ENCODE measurements around the gene YAE1. TPM values are rescaled to one million over a fixed set of nuclear protein-coding genes. Genes with fewer than 3 reads are reported as not detected.

The YAE1 gene
- total RNA-seq, 1 donor from 2014 or later: 42.5 TPM

DNA sequence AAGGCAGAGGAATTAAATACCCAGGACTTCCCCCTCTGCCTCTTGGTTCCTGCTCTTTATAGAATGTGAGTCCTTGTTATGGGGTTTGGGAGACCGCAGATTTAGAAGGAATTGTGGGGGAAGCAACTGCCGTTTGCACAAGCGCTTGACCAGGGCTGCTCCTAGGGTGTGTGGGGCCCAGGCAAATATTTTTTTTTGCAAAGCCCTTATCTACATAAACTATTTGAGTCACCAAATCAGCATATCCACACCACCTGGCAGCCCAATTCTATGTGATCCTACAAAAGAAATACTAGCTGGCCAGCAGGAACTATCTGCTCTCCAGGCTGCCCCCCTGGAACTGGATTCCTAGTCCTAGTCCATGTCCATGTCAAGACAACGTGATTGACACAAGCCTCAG lies 33.4 kb upstream of the YAE1 start:
- Mint-ChIP-seq H3K4me3 (no peak overlapping the region), H3K36me3 (ENCODE audit: low read depth) (no peaks in the 10 kb centered on the region)
- TF ChIP-seq, protein P1, sequence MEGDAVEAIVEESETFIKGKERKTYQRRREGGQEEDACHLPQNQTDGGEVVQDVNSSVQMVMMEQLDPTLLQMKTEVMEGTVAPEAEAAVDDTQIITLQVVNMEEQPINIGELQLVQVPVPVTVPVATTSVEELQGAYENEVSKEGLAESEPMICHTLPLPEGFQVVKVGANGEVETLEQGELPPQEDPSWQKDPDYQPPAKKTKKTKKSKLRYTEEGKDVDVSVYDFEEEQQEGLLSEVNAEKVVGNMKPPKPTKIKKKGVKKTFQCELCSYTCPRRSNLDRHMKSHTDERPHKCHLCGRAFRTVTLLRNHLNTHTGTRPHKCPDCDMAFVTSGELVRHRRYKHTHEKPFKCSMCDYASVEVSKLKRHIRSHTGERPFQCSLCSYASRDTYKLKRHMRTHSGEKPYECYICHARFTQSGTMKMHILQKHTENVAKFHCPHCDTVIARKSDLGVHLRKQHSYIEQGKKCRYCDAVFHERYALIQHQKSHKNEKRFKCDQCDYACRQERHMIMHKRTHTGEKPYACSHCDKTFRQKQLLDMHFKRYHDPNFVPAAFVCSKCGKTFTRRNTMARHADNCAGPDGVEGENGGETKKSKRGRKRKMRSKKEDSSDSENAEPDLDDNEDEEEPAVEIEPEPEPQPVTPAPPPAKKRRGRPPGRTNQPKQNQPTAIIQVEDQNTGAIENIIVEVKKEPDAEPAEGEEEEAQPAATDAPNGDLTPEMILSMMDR (conservative IDR thresholded peaks at IDR 0.05): no peak

GRCh38 chr7:39534599-39534998 lies 31.6 kb upstream of the YAE1 start:
- Mint-ChIP-seq H3K4me1 (peaks cover 21% of the 10 kb centered on the region), H3K9me3 (no peaks in the 10 kb centered on the region), H3K4me3 (no peak overlapping the region), H3K27me3 (ENCODE audit: low read depth) (no peaks in the 10 kb centered on the region), H3K27ac (ENCODE audit: unreplicated experiment) (no peak overlapping the region), H3K36me3 (ENCODE audit: low read depth) (no peaks in the 10 kb centered on the region)
- DNase-seq (ENCODE audit: low read depth, low spot score): no peak
- TF ChIP-seq, protein P1 (conservative IDR thresholded peaks at IDR 0.05): no peak

More for the DNA sequence above, 33.4 kb upstream of the YAE1 start:
- Mint-ChIP-seq H3K4me1 (peaks cover 21% of the 10 kb centered on the region), H3K9me3 (no peaks in the 10 kb centered on the region), H3K27me3 (ENCODE audit: low read depth) (no peaks in the 10 kb centered on the region), H3K27ac (ENCODE audit: unreplicated experiment) (no peak overlapping the region)
- no peak for DNase-seq (ENCODE audit: low read depth, low spot score)

DNA sequence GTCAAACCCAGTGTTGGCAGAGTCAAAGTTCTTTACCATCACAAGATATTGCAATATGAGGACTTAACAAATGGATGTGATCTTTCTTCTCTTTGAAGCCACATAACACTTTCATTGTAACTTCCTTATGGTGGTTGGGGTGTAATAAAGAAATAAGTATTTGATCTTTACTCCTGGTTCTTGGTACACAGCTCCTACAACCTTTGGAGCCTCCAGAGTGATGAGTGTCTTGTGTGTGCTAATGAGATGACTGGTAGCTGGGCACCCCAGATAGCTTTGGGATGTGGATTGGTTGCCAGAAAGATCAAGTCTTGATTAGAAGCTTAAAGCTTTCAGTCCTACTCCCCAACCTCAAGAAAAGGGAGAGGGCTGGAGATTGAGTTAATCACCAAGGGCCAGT lies 31.1 kb upstream of the YAE1 start:
- TF ChIP-seq, protein P1 (conservative IDR thresholded peaks at IDR 0.05): no peak
- Mint-ChIP-seq H3K9me3 (peaks cover 2% of the 10 kb centered on the region), H3K4me1 (peaks cover 21% of the 10 kb centered on the region), H3K27me3 (ENCODE audit: low read depth) (no peaks in the 10 kb centered on the region), H3K4me3 (no peak overlapping the region), H3K27ac (ENCODE audit: unreplicated experiment) (no peak overlapping the region), H3K36me3 (ENCODE audit: low read depth) (no peaks in the 10 kb centered on the region)
- DNase-seq (ENCODE audit: low read depth, low spot score): no peak

GRCh38 chr7:39535720-39536119 lies 30.5 kb upstream of the YAE1 start:
- H3K27ac Mint-ChIP-seq (ENCODE audit: unreplicated experiment): no peak overlapping the region
- DNase-seq (ENCODE audit: low read depth, low spot score): no peak
- peaks cover 15% of the 10 kb centered on the region for H3K4me1 Mint-ChIP-seq
- H3K27me3 Mint-ChIP-seq (ENCODE audit: low read depth): no peaks in the 10 kb centered on the region
- TF ChIP-seq, protein P1 (conservative IDR thresholded peaks at IDR 0.05): no peak
- H3K9me3 Mint-ChIP-seq: peaks cover 3% of the 10 kb centered on the region
- no peak overlapping the region for H3K4me3 Mint-ChIP-seq
- H3K36me3 Mint-ChIP-seq (ENCODE audit: low read depth): no peaks in the 10 kb centered on the region

DNA sequence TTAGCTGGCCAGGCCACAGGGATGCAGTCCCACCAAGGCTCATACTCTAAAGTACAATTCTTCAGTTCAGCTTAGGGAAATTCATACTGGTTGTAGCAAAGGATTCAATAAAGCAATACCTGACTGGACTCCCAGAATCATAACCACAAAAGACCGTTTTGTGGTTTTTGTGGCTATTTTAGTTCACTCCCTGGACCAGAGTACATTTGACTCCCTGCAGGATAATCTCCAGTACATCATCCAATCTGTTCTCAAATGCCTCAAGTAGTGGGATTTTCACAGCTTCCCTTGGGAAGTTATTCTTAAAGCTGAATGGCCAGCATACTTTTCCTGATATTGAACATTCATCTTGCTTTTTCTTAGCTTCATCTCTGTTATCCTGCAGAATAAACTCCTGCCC lies 29.3 kb upstream of the YAE1 start:
- TF ChIP-seq, protein P1 (conservative IDR thresholded peaks at IDR 0.05): no peak
- H3K4me3 Mint-ChIP-seq: no peak overlapping the region
- DNase-seq (ENCODE audit: low read depth, low spot score): no peak
- peaks cover 7% of the 10 kb centered on the region for H3K4me1 Mint-ChIP-seq
- no peak overlapping the region for H3K27ac Mint-ChIP-seq (ENCODE audit: unreplicated experiment)
- H3K27me3 Mint-ChIP-seq (ENCODE audit: low read depth): no peaks in the 10 kb centered on the region
- no peaks in the 10 kb centered on the region for H3K36me3 Mint-ChIP-seq (ENCODE audit: low read depth)
- H3K9me3 Mint-ChIP-seq: peaks cover 3% of the 10 kb centered on the region

GRCh38 chr7:39539816-39540215 lies 26.4 kb upstream of the YAE1 start:
- no peak for DNase-seq (ENCODE audit: low read depth, low spot score)
- H3K27me3 Mint-ChIP-seq (ENCODE audit: low read depth): no peaks in the 10 kb centered on the region
- H3K4me3 Mint-ChIP-seq: no peak overlapping the region
- H3K36me3 Mint-ChIP-seq (ENCODE audit: low read depth): no peaks in the 10 kb centered on the region
- H3K27ac Mint-ChIP-seq (ENCODE audit: unreplicated experiment): no peak overlapping the region
- H3K9me3 Mint-ChIP-seq: peaks cover 7% of the 10 kb centered on the region
- H3K4me1 Mint-ChIP-seq: no peaks in the 10 kb centered on the region
- TF ChIP-seq, protein P1 (conservative IDR thresholded peaks at IDR 0.05): no peak

Data from neural crest cell (in vitro differentiated cells).